H4 (cell line): ENCODE data around the gene JADE1. TPM values are rescaled to one million over a fixed set of nuclear protein-coding genes. Genes with fewer than 3 reads are reported as not detected.

Experiments used
- DNase-seq: peaks from one replicate; pipeline ENCODE4 v3.0.0-alpha.2; 2015; ENCODE audit warnings: low spot score
- total RNA-seq: library from RNA; depleted of rRNA; stranded (reverse); fragments of >200 nt; shearing (Covaris generic); gene quantifications from 2 replicates; pipeline ENCODE4 v1.2.3, GENCODE V29; 2014

JADE1 gene
- total RNA-seq, 1 experiment from 2014 or later, result 16.8 TPM

DNA sequence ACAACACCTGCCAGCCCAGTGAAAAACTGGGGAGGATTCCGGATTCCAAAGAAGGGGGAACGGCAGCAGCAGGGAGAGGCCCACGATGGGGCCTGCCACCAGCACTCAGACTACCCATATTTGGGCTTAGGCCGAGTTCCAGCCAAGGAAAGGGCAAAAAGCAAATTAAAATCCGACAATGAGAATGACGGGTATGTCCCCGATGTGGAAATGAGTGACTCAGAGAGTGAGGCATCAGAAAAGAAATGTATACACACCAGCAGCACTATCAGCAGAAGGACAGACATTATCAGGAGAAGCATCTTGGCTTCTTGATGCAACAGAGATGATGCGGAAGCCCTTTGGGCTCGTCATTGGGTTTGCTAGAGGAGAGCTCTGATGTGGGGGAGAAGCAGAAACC lies 62.4 kb downstream of the JADE1 start:
- DNase-seq, result no peak

DNA sequence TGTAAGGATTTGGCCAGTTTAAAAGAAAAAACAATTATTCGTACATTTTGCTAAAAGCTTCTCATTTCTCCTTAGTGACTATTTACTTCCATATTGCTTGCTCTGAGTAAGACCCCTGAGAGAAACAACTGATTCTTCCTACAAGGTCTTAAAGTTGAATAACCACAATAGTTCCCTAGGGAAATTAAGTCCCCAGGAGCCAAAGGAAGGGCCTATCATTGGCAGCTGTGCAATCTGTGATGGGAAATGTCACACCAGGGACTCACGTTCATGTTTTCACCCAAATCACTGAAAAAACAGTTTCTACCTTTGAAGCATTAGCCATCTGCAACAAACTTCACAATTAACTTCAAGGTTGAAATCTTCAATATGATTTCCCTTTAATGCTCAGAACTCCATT lies 66.7 kb downstream of the JADE1 start:
- no peak for DNase-seq

DNA sequence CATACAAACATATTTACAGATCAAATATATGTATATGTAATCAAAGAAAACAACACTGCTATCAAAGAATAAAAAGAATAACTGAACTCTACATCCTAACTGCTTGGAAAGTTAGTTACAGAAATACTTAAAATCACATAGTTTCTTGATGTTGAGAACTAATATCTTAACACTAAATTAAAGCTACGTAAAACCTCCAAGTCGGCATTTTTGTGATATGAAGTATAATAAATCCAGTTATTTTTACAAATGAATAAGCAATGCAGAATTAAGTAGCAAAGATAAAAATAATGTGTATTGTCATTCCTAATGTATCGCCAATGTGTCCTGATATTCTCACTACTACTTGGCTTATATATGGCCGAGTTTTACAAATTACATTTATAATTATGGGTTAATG lies 68.4 kb downstream of the JADE1 start:
- no peak for DNase-seq

DNA sequence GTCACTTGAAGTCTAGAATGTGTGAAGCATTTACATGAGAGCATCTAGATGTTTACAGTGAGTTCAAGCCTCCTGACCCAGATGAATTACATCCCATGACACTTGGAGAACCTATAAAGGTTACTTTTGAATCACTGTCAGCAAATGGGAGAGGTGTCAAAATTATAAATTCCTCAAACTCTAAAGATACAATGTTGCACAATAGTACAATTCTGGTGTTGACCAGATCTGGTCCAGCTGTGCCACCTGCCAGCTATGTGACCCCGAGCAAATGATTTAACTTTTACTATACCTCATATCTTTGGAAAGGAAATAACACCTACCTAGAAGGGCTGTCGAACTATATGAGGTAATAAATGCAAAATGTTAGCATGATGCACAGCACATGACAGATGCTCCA lies 69.8 kb downstream of the JADE1 start:
- DNase-seq, result no peak

DNA sequence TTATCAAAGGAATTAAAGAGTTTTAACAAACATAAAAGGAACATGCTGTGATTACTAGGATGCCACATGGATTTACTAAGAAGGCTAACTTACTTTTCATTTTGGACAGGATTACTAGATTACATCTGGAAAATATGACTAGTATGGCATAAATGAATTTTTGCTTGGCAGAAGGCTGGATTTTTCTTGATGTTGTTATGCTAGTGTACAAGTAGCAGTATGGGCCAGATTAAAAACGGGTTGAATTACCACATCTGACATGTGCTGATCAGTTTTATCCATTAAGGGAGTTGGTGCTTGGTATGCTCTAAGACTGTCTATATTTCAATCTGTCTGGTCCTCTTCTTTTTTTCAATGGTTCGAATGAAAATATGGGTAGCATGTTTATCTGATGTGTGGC lies 70.5 kb downstream of the JADE1 start:
- DNase-seq, result no peak

DNA sequence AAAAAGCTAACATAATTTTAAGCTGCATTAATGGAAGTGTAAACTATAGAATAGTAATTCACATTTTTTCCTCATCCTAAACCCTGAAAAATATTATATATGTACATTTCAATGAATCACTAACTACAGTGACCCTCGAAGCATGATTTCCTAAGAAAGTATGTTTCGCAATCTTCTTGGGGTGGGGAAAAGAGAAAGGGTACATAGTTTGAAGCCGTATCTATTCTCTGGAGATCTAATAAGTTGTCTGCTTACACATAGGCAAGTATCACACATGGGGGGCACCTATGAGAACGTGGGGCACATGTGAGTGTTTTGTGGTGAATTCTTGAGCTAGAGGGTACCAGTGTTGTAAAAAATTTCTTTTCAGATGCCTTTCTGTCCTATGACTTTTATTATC lies 71.2 kb downstream of the JADE1 start:
- no peak for DNase-seq

DNA sequence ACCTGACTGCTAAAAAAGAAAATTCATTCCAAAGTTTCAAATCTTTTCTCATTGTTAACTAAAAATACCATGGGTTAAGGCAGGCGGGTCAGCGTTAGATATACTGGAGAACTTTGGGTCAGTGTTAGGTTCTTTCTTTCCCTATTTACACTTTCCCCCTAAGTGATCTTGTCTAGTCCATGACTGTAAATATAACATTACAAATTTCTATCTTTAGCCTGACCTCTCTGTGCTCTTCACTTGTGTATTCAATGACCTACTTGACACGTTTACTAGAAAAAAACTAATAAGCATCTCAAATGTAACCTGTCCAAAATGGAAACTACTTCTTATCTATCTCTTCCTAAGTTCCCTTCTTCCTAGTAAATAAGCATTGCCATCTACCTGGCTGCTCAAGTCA lies 95.3 kb downstream of the JADE1 start:
- DNase-seq, result no peak

DNA sequence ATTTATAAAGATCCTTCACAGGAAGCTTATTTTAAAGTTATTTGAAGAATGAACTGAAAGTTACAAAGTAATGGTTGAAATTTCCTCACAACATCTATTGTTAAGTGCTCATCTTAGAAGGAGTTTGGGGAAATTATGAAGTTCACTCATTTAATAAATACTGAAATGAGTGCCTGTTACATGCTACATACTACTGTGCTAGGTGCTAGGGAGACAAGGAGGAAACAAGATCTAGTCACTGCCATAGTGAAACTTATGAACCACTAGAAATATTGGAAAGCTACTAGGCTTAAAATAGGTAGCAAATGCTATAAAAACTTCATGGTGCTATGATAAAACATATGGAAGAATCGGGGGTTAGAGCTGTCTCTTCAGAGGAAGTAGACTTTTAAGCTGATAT lies 97.1 kb downstream of the JADE1 start:
- no peak for DNase-seq

DNA sequence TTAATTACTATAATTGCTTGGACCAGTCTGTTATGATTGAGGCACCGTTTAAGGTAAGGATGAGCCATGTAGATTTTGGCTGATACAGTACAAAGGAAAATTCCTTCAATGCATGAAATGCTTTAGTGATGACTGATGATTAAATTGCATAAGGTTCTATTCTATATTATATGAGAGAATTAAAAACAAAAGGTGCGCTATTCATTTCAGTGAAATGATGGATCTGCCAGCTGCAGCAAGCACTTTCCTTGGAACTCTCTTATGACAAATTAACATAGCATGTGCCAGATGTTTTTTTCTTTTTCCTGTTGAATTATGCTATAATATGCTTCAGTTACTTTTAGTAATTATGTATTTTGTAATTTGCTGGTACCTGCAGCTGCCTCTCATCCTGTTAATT lies 98.5 kb downstream of the JADE1 start:
- no peak for DNase-seq

DNA sequence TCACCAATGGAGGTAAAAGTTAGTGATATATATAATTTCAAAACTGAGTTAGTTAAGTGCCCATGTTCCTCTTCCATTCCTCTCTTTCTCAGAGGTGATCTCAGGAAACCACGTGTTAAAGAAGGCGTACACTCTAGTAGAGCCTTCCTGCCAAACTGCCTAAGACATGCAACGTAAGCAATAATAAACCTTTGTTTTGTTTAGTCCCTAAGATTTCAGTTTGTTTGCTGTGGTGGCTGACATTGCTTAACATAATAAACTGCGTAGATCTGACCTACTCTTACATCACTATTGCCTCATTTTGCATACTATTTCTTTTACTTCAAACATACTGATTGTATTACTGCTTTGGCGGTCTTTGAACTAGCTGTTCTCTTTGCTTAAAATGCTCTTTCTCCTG lies 99.2 kb downstream of the JADE1 start:
- DNase-seq, result peak; percentile 19

DNA sequence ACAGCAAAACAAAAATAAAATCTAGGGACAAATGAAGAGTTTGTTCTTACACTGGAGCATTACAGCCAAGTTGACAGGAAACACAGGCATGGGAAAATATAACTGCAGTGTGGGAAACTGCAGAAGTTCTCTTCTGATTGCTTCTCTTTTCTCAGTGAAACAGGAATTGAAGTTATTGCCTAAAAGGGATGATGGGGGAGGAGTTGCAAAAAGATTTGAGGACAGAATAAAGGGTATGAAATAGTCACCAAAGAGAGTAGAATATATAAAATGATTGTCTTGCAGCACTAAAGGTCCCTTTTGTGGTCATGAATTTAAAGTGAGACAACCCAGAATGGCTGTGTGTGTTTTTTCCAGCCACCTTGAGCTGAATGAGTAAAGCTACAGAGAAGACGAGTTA lies 103.7 kb downstream of the JADE1 start:
- DNase-seq, result no peak

DNA sequence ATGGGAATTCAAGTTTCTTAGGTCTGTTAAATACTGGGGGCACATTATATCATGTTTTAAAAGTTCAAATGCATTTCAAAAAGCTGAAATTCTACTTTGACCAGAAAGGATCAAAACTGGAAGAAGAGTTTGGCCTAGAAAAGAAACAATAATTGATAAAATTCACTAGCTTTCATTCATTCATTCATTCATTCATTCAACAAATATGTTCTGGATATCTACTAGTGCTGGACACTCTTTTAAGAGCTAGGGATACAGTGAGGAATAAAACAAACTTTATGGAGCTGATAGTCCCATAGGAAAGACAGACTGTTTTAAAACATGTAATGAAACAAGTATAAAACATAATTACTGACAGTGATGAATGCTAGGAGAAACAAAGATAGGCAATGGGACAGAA lies 106.0 kb downstream of the JADE1 start:
- no peak for DNase-seq

DNA sequence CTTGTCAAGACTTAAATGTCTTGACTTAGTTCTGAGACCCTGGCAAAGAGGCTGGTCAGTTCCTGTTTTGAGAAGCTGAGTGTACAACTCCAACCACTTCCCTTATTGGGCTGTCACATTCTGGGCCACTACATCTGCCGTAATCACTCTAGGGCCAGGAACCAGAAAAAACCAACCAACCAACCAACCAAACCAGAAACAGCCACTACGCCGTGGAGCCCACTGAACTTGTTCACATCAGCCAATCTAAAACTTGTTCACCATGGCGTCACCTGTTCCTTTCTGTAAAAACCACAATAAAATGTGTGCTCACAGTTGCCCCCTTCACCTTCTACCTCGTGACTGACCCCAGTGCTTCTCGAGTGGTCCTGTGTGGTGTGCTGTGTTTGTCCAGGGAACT lies 107.3 kb downstream of the JADE1 start:
- DNase-seq, result no peak

DNA sequence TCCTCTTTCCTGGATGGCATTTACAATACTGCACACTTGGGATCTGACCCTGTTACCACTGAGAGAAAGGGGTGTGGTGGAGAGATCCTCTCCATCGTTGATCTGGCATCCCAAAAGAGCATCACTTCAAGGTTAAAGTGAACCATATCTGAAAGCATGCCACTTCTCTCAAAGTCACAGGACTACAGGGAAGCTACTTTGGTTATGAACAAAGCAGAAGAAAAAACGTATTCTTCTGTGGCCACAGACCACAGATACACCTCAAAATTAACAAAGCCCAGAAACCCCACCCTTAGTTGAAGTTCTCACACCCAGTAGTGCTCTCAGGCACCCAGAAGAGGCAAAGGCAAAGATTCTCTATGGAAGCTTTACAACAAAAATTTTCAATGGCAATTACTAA lies 108.3 kb downstream of the JADE1 start:
- no peak for DNase-seq

DNA sequence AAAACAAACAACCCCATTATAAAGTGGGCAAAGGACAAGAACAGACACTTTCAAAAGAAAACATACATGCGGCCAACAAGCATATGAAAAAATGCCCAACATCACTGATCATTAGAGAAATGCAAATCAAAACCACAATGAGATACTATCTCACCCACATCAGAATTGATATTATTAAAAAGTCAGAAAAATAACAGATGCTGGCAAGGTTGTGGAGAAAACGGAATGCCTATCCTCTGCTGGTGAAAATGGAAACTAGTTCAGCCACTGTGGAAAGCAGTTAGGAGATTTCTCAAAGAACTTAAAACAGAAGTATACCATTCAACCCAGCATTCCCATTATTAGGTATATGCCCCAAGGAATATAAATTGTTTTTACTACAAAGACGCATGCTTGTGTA lies 112.5 kb downstream of the JADE1 start:
- no peak for DNase-seq
